ENCODE results near the gene TMPRSS13. TPM values are rescaled to one million over a fixed set of nuclear protein-coding genes. Genes with fewer than 3 reads are reported as not detected.

TMPRSS13 gene
- total RNA-seq, 2 experiments from 2014 or later, result 0.99 to 1.4 TPM

DNA sequence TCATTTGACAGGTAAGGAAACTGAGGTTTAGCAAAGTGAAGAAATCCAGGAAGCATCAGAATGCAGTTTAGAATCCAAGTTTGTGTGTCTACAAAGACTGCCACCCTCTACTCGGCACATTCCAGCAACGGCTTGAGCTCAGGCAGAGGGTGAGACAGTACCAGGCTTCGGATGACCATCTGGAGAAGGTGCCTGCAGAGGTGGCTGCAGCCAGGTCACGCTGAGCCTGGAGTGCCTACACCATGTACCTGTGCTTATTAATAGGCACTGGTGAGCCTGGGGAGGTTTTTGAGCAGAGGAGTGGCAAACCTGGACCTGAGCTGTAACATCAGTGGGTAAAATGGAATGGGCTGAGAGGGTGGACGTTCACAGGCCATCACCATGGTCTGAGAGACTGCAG, 57.4 kb downstream of the TMPRSS13 start:
- POLR2A ChIA-PET, result no interaction called here
- Mint-ChIP-seq H3K27ac (no peak overlapping the region), H3K9me3 (no peaks in the 10 kb centered on the region), H3K27me3 (peaks cover 47% of the 10 kb centered on the region), H3K4me1 (ENCODE audit: low read depth) (peaks cover 35% of the 10 kb centered on the region), H3K36me3 (ENCODE audit: low read depth) (no peaks in the 10 kb centered on the region), H3K4me3 (no peak overlapping the region)
- TF ChIP-seq, protein P1, sequence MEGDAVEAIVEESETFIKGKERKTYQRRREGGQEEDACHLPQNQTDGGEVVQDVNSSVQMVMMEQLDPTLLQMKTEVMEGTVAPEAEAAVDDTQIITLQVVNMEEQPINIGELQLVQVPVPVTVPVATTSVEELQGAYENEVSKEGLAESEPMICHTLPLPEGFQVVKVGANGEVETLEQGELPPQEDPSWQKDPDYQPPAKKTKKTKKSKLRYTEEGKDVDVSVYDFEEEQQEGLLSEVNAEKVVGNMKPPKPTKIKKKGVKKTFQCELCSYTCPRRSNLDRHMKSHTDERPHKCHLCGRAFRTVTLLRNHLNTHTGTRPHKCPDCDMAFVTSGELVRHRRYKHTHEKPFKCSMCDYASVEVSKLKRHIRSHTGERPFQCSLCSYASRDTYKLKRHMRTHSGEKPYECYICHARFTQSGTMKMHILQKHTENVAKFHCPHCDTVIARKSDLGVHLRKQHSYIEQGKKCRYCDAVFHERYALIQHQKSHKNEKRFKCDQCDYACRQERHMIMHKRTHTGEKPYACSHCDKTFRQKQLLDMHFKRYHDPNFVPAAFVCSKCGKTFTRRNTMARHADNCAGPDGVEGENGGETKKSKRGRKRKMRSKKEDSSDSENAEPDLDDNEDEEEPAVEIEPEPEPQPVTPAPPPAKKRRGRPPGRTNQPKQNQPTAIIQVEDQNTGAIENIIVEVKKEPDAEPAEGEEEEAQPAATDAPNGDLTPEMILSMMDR (IDR thresholded peaks at IDR 0.05), result no peak
- Histone ChIP-seq H3K36me3 (ENCODE audit: insufficient read depth, low read length) (no peaks in the 10 kb centered on the region), H3K27ac (ENCODE audit: low read depth in 1 of 2, low read length in 2 of 2) (no peak overlapping the region), H3K4me1 (ENCODE audit: insufficient read depth, low read length) (peaks cover 34% of the 10 kb centered on the region), H3K4me3 (ENCODE audit: low read length) (no peak overlapping the region), H3K27me3 (ENCODE audit: control insufficient read depth in 1 of 2, insufficient read depth in 2 of 2, low read length in 2 of 2) (peaks cover 33 to 36% of the 10 kb centered on the region in 2 experiments), H3K9me3 (ENCODE audit: control insufficient read depth in 1 of 2, insufficient read depth in 1 of 2, low read length in 2 of 2) (no peaks in the 10 kb centered on the region)
- DNase-seq (no peak), ATAC-seq (ENCODE audit: poor library complexity) (no peak)
- CTCF ChIA-PET, result no interaction called here
- intact Hi-C loops (cut with DNase I, micrococcal nuclease), result no loop called here

DNA sequence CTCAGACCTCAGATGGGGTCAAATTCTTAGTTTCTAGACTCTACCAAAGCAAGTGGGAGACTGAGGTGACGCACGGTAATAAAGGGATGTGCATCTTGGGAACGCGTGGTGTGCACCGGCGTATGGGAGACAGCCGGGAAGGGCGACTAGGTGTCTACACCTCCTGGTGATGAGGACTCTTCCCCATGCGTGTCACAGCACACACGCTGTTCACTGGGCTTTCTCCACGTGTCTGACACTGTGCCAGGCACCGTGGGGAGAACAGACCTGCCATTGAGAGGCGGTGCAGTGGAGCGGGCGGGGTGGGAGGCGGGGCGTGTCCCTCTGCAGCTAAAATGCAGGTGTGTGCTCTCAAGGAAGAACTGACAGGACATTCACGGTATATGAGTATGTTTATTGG, 58.0 kb downstream of the TMPRSS13 start:
- POLR2A ChIA-PET, result no interaction called here
- intact Hi-C loops (cut with DNase I, micrococcal nuclease), result no loop called here
- ATAC-seq (ENCODE audit: poor library complexity) (no peak), DNase-seq (no peak)
- TF ChIP-seq, protein P1 (IDR thresholded peaks at IDR 0.05), result no peak
- H3K36me3 ChIP-seq (ENCODE audit: insufficient read depth, low read length), result no peaks in the 10 kb centered on the region
- peaks cover 28% of the 10 kb centered on the region for H3K4me1 ChIP-seq (ENCODE audit: insufficient read depth, low read length)
- H3K9me3 Mint-ChIP-seq, result no peaks in the 10 kb centered on the region
- H3K27me3 ChIP-seq (ENCODE audit: control insufficient read depth in 1 of 2, insufficient read depth in 2 of 2, low read length in 2 of 2), result peaks cover 29 to 31% of the 10 kb centered on the region in 2 experiments
- no peaks in the 10 kb centered on the region for H3K36me3 Mint-ChIP-seq (ENCODE audit: low read depth)
- no peaks in the 10 kb centered on the region for H3K9me3 ChIP-seq (ENCODE audit: control insufficient read depth in 1 of 2, insufficient read depth in 1 of 2, low read length in 2 of 2)
- H3K4me3 Mint-ChIP-seq, result no peak overlapping the region
- H3K4me1 Mint-ChIP-seq (ENCODE audit: low read depth), result peaks cover 31% of the 10 kb centered on the region
- H3K27me3 Mint-ChIP-seq, result peaks cover 42% of the 10 kb centered on the region
- no peak overlapping the region for H3K27ac ChIP-seq (ENCODE audit: low read depth in 1 of 2, low read length in 2 of 2)
- H3K27ac Mint-ChIP-seq, result no peak overlapping the region
- CTCF ChIA-PET, result no interaction called here
- H3K4me3 ChIP-seq (ENCODE audit: low read length), result no peak overlapping the region

DNA sequence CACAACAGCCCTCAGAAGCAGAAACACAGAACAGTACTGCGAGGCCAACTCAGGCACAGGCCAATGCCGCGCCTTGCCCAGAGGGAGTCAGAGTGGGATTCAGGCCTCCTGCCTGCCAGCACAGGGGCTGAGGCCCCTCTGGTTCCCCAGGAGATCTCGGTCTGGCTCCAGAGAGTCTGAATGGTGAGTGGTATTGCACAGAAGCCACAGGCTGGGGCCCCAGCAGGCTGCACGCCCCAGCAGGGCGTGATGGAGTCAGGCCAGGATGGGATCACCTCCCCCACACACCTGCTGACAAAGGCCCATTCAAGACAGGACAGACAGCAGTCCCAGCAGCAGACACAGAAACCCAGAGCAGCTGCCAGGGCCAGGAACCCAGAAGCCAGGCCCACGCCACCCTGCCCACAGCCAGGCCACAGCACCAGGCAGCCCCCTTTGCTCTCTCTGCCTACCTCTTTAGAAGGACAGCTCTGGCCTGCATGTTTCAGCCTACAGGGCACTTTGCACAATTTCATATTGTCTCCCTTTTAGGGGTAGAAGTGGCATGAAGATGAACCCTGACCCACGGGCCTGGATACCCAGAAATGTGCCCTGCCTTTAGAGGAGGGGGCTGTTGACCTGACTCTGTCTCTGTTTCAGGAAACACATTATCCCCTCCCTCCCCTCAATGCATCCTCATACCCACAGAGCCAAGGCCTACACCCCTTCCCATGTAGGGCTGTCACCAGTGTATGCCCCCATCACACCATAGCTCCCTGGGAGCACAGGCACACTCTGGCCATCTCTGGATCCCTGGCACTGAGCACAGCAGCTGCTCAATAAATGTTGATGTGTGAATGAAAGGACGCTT, 58.9 kb downstream of the TMPRSS13 start:
- TF ChIP-seq, protein P1 (IDR thresholded peaks at IDR 0.05), result no peak
- Histone ChIP-seq H3K4me3 (ENCODE audit: low read length) (no peak overlapping the region), H3K27ac (ENCODE audit: low read depth in 1 of 2, low read length in 2 of 2) (no peak overlapping the region), H3K36me3 (ENCODE audit: insufficient read depth, low read length) (no peaks in the 10 kb centered on the region), H3K27me3 (ENCODE audit: control insufficient read depth in 1 of 2, insufficient read depth in 2 of 2, low read length in 2 of 2) (peaks cover 20 to 23% of the 10 kb centered on the region in 2 experiments), H3K4me1 (ENCODE audit: insufficient read depth, low read length) (peaks cover 19% of the 10 kb centered on the region), H3K9me3 (ENCODE audit: control insufficient read depth in 1 of 2, insufficient read depth in 1 of 2, low read length in 2 of 2) (no peaks in the 10 kb centered on the region)
- POLR2A ChIA-PET, result no interaction called here
- no peaks in the 10 kb centered on the region for H3K9me3 Mint-ChIP-seq
- ATAC-seq (ENCODE audit: poor library complexity), result no peak
- DNase-seq, result no peak
- peaks cover 34% of the 10 kb centered on the region for H3K27me3 Mint-ChIP-seq
- no peak overlapping the region for H3K4me3 Mint-ChIP-seq
- CTCF ChIA-PET, result no interaction called here
- H3K27ac Mint-ChIP-seq, result no peak overlapping the region
- peaks cover 23% of the 10 kb centered on the region for H3K4me1 Mint-ChIP-seq (ENCODE audit: low read depth)
- no peaks in the 10 kb centered on the region for H3K36me3 Mint-ChIP-seq (ENCODE audit: low read depth)
- intact Hi-C loops (cut with DNase I, micrococcal nuclease), result no loop called here
